Loucy (cell line): ENCODE results near the gene TIMM50.
A peak's percentile ranks its signal among the peaks of the same experiment; 100 is the strongest.

ENCODE experiments used
- H2AFZ ChIP-seq: fragments of 200-600 bp; sonication (generic); 2 replicates; pipeline ENCODE4 v1.6.0; 2016; ENCODE audit warnings: antibody characterized with exemption, mild to moderate bottlenecking, low read length, moderate library complexity
- H3F3A ChIP-seq: fragments of 200-600 bp; 2 replicates; pipeline ENCODE4 v1.6.0; 2016; ENCODE audit warnings: antibody characterized with exemption, low read depth, mild to moderate bottlenecking
- H3K27me3 ChIP-seq: fragments of 200-600 bp; sonication (generic); 2 replicates; pipeline ENCODE4 v1.6.1; 2014; ENCODE audit warnings: low read length, mild to moderate bottlenecking; ENCODE audit not compliant: insufficient read depth, poor library complexity, severe bottlenecking
- H3K36me3 ChIP-seq: fragments of 200-600 bp; sonication (generic); 2 replicates; pipeline ENCODE4 v1.6.1; 2016; ENCODE audit warnings: low read length; ENCODE audit not compliant: insufficient read depth
- H3K4me1 ChIP-seq: fragments of 200-600 bp; sonication (generic); 2 replicates; pipeline ENCODE4 v1.5.1; 2014; ENCODE audit warnings: low read length, mild to moderate bottlenecking; ENCODE audit not compliant: insufficient read depth, poor library complexity, severe bottlenecking
- H3K4me2 ChIP-seq: fragments of 200-600 bp; sonication (generic); 2 replicates; pipeline ENCODE4 v1.6.0; 2014; ENCODE audit warnings: antibody characterized with exemption, low read length, low read depth, mild to moderate bottlenecking; ENCODE audit not compliant: poor library complexity, severe bottlenecking
- H3K4me3 ChIP-seq: fragments of 200-600 bp; sonication (generic); 2 replicates; pipeline ENCODE4 v1.5.1; 2014; ENCODE audit warnings: low read length, mild to moderate bottlenecking, mixed read lengths; ENCODE audit not compliant: poor library complexity, severe bottlenecking
- H3K79me2 ChIP-seq: fragments of 200-600 bp; sonication (generic); 2 replicates; pipeline ENCODE4 v1.6.1; 2014; ENCODE audit warnings: low read length; ENCODE audit not compliant: insufficient read depth
- H3K9ac ChIP-seq: fragments of 200-600 bp; sonication (generic); 2 replicates; pipeline ENCODE4 v1.6.0; 2014; ENCODE audit warnings: mild to moderate bottlenecking, low read depth, low read length, moderate library complexity; ENCODE audit not compliant: poor library complexity, severe bottlenecking
- H3K9me2 ChIP-seq: fragments of 200-600 bp; sonication (generic); replicated peaks from 2 replicates; pipeline ENCODE4 v1.6.1; 2016; ENCODE audit warnings: low read depth, low read length, mixed read lengths
- H3K9me3 ChIP-seq: fragments of 200-600 bp; sonication (generic); 2 replicates; pipeline ENCODE4 v1.6.1; 2014; ENCODE audit warnings: mild to moderate bottlenecking, antibody characterized with exemption, low read length, low read depth; ENCODE audit not compliant: insufficient read depth
- H4K20me1 ChIP-seq: fragments of 200-600 bp; sonication (generic); 2 replicates; pipeline ENCODE4 v1.6.0; 2014; ENCODE audit warnings: antibody characterized with exemption, low read length, mild to moderate bottlenecking; ENCODE audit not compliant: insufficient read depth, poor library complexity, severe bottlenecking
- EZH2phosphoT487 ChIP-seq: fragments of 200-600 bp; IDR thresholded peaks from 2 replicates; pipeline ENCODE4 v1.6.1; 2018; ENCODE audit warnings: antibody characterized with exemption, mild to moderate bottlenecking, moderate library complexity, borderline replicate concordance
- TF ChIP-seq, protein P1 (sequence below): fragments of 200-600 bp; sonication (generic); conservative IDR thresholded peaks from 2 replicates; pipeline ENCODE4 v1.5.1; 2014; ENCODE audit warnings: mild to moderate bottlenecking, antibody characterized with exemption, low read length

Gene TIMM50

DNA sequence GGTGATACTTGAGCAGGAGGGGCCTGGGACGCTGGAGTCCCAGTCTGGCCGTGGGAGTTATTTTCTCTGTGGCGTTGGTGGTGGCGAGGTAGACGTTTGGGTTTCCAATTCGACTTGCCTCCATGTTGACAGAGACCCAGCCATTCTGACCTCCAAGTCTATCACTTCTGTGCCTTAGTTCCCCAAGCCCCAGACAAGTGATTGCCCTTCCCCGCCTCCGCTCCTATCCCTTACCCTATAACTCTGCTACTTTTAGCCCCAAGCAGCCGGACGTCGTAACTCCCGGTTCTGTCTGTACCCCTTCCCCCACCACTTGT is 549 bp downstream of the TIMM50 start:
- peaks cover 11% of the 10 kb centered on the region for H4K20me1 ChIP-seq
- peak overlapping the region; percentile 80; the same call in 1 of the 2 replicates for H2AFZ ChIP-seq
- H3K4me2 ChIP-seq, result peak overlapping the region; percentile 99
- peaks cover 21% of the 10 kb centered on the region for H3K79me2 ChIP-seq
- H3K9ac ChIP-seq, result peak overlapping the region; percentile 92
- H3K27me3 ChIP-seq, result no peaks in the 10 kb centered on the region
- no peaks in the 10 kb centered on the region for H3K9me2 ChIP-seq
- peaks cover 12% of the 10 kb centered on the region; the same call in 1 of the 2 replicates for H3K36me3 ChIP-seq
- H3K9me3 ChIP-seq, result no peaks in the 10 kb centered on the region
- H3F3A ChIP-seq, result no peaks in the 10 kb centered on the region
- peak overlapping the region; percentile 92 for H3K4me3 ChIP-seq
- no peak for TF ChIP-seq EZH2phosphoT487
- TF ChIP-seq, protein P1, sequence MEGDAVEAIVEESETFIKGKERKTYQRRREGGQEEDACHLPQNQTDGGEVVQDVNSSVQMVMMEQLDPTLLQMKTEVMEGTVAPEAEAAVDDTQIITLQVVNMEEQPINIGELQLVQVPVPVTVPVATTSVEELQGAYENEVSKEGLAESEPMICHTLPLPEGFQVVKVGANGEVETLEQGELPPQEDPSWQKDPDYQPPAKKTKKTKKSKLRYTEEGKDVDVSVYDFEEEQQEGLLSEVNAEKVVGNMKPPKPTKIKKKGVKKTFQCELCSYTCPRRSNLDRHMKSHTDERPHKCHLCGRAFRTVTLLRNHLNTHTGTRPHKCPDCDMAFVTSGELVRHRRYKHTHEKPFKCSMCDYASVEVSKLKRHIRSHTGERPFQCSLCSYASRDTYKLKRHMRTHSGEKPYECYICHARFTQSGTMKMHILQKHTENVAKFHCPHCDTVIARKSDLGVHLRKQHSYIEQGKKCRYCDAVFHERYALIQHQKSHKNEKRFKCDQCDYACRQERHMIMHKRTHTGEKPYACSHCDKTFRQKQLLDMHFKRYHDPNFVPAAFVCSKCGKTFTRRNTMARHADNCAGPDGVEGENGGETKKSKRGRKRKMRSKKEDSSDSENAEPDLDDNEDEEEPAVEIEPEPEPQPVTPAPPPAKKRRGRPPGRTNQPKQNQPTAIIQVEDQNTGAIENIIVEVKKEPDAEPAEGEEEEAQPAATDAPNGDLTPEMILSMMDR, result no peak
- no peaks in the 10 kb centered on the region for H3K4me1 ChIP-seq

DNA sequence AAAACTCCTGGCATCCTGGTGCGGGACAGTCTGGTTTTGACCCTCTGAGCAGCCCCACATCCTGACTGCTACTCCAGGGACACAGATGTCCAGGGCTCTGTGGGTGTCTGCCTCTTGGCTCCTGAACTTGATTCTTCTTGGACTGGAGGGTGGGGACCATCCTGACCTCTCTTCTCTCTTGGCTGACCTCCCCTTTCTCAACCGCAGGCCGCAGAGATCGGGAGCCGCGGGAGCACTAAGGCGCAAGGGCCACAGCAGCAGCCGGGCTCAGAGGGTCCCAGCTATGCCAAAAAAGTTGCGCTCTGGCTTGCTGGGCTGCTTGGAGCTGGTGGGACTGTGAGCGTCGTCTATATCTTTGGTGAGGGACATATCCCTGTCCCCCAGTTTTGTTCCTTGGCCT is 1.0 kb downstream of the TIMM50 start:
- peak overlapping the region; percentile 92 for H3K4me3 ChIP-seq
- no peaks in the 10 kb centered on the region for H3F3A ChIP-seq
- H3K79me2 ChIP-seq, result peaks cover 21% of the 10 kb centered on the region
- H3K9ac ChIP-seq, result peak overlapping the region; percentile 92
- no peaks in the 10 kb centered on the region for H3K27me3 ChIP-seq
- H4K20me1 ChIP-seq, result peaks cover 11% of the 10 kb centered on the region
- H3K4me1 ChIP-seq, result no peaks in the 10 kb centered on the region
- H3K9me3 ChIP-seq, result no peaks in the 10 kb centered on the region
- peak overlapping the region; percentile 99 for H3K4me2 ChIP-seq
- TF ChIP-seq, protein P1, result no peak
- TF ChIP-seq EZH2phosphoT487, result no peak
- H2AFZ ChIP-seq, result no peak overlapping the region
- peaks cover 12% of the 10 kb centered on the region; the same call in 1 of the 2 replicates for H3K36me3 ChIP-seq
- no peaks in the 10 kb centered on the region for H3K9me2 ChIP-seq

DNA sequence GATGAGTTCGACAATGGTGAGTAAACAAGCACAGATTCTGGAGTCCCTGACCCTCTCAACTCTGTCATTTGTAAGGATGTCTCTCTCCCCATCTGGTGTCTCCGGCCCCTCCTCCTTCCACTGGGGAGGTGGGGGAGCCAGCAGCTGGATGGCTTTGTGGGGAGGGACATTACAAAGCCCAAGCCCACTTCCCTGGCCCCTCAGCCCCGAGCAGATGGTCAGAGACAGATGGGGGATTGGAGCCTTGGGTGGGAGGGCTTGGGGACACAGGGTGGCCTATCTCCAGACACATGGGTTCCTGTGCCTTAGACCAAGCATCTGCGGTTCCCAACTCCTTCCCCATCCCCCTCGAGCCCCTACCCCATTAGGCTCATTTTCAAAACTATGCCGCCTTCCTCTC is 2.5 kb downstream of the TIMM50 start:
- no peaks in the 10 kb centered on the region for H3K27me3 ChIP-seq

More for the DNA sequence above, 2.5 kb downstream of the TIMM50 start:
- peaks cover 20% of the 10 kb centered on the region; the same call in 1 of the 2 replicates for H3K36me3 ChIP-seq
- H4K20me1 ChIP-seq, result peaks cover 11% of the 10 kb centered on the region
- peak overlapping the region; percentile 35 for H3K4me2 ChIP-seq
- H3F3A ChIP-seq, result no peaks in the 10 kb centered on the region
- no peak overlapping the region for H2AFZ ChIP-seq
- no peaks in the 10 kb centered on the region for H3K9me2 ChIP-seq
- TF ChIP-seq, protein P1, result no peak
- TF ChIP-seq EZH2phosphoT487, result no peak
- no peak overlapping the region for H3K4me3 ChIP-seq
- no peaks in the 10 kb centered on the region for H3K4me1 ChIP-seq
- H3K9ac ChIP-seq, result no peak overlapping the region
- H3K9me3 ChIP-seq, result no peaks in the 10 kb centered on the region
- peaks cover 21% of the 10 kb centered on the region for H3K79me2 ChIP-seq
